GM10248 (cell line): ENCODE results near the gene EEF1AKMT1.

ENCODE experiments used
- CTCF ChIA-PET: fragments of 300-600 bp; sonication (Branson Sonifier 250); formaldehyde crosslinking; extraction: SDS; loops from one replicate; lab custom pipeline; 2021; ENCODE audit warnings: antibody characterized with exemption; lab: Yijun Ruan, JAX
- POLR2A ChIA-PET: fragments of 350-650 bp; sonication (Branson Sonifier 250); formaldehyde crosslinking; extraction: SDS; loops from one replicate; lab custom pipeline; 2020; ENCODE audit warnings: antibody characterized with exemption; lab: Yijun Ruan, JAX
- DNase-seq: peaks from one replicate; pipeline ENCODE4 v3.0.0; 2012; ENCODE audit errors: extremely low spot score
- TF ChIP-seq, protein P1 (sequence below): IDR thresholded peaks from 2 replicates; pipeline ENCODE4 v1.5.1; 2012; ENCODE audit warnings: mild to moderate bottlenecking, low read depth; ENCODE audit errors: extremely low read depth, missing control alignments, control extremely low read depth

EEF1AKMT1 gene

DNA sequence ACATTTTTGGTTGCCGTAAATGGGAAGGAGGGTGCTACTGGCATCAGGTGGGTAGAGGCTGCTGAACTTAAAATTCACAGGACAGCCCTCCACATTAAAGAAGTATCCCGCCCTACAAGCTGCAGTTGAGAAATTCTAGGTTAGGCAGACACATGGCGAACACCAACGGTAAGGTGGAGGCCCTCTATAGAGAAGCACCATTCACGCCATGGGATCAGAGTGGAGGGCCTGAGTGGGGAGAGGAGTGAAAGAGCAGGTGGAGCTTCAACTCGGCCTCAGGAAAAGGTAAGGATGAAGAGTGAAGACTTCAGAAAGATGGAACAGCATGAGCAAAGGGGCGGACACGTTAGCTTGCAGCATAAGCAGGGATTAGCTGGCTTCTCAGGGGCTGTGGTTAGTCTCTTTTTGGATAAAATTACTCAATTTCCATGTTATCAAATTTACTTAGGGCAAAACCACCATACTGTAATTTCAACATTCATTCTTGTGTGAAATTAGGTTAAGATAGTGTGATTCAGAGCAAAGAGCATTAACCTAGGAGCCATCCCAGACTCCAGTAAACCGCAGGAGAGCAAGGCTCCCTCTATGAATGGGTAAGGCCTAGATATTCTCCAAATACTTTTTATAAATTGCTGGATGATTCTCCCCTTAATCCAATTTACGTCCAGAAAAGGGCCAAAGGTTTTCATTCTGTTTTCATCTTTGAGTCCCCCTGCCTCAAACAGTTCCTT, 1.2 kb downstream of the EEF1AKMT1 start:
- CTCF ChIA-PET = interaction anchor here (1.1 to 2.9 kb wide), 5 partner anchors 10 to 61 kb away, joined by 3 to 10 read pairs (median 5); no protein-coding TSS in a partner anchor

GRCh38 chr13:20769834-20770233, 3.9 kb downstream of the EEF1AKMT1 start:
- DNase-seq = no peak
- ChIA-PET POLR2A (no interaction called here), CTCF (no interaction called here)
- TF ChIP-seq, protein P1, sequence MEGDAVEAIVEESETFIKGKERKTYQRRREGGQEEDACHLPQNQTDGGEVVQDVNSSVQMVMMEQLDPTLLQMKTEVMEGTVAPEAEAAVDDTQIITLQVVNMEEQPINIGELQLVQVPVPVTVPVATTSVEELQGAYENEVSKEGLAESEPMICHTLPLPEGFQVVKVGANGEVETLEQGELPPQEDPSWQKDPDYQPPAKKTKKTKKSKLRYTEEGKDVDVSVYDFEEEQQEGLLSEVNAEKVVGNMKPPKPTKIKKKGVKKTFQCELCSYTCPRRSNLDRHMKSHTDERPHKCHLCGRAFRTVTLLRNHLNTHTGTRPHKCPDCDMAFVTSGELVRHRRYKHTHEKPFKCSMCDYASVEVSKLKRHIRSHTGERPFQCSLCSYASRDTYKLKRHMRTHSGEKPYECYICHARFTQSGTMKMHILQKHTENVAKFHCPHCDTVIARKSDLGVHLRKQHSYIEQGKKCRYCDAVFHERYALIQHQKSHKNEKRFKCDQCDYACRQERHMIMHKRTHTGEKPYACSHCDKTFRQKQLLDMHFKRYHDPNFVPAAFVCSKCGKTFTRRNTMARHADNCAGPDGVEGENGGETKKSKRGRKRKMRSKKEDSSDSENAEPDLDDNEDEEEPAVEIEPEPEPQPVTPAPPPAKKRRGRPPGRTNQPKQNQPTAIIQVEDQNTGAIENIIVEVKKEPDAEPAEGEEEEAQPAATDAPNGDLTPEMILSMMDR = no peak

More for the DNA sequence above, 1.2 kb downstream of the EEF1AKMT1 start:
- DNase-seq = no peak
- TF ChIP-seq, protein P1 = no peak
- POLR2A ChIA-PET = no interaction called here

- TF ChIP-seq, protein P1 = no peak
- ChIA-PET POLR2A (no interaction called here), CTCF (interaction anchor here (0.8 to 1.9 kb wide), 2 partner anchors 10 to 47 kb away, joined by 3 to 5 read pairs; no protein-coding TSS in a partner anchor)
- DNase-seq = no peak
Observed at GRCh38 chr13:20769091-20769490, 4.7 kb downstream of the EEF1AKMT1 start.

- DNase-seq = no peak
- ChIA-PET CTCF (interaction anchor here (1.8 to 2.2 kb wide), 3 partner anchors 11 to 271 kb away, joined by 4 to 5 read pairs (median 5); no protein-coding TSS in a partner anchor), POLR2A (interaction anchor here (0.7 kb wide), 1 partner anchor 480 kb away, joined by 5 read pairs; no protein-coding TSS in a partner anchor)
- TF ChIP-seq, protein P1 = no peak
Observed at GRCh38 chr13:20767309-20767943, 6.3 kb downstream of the EEF1AKMT1 start.

- no peak for DNase-seq
- TF ChIP-seq, protein P1 = no peak
- ChIA-PET CTCF (no interaction called here), POLR2A (no interaction called here)
Observed at GRCh38 chr13:20760872-20761271, 12.9 kb downstream of the EEF1AKMT1 start.

- DNase-seq = no peak
- CTCF ChIA-PET = no interaction called here
Observed at GRCh38 chr13:20754009-20754408, 19.8 kb downstream of the EEF1AKMT1 start.

More at GRCh38 chr13:20754009-20754408, 19.8 kb downstream of the EEF1AKMT1 start:
- POLR2A ChIA-PET = no interaction called here
- TF ChIP-seq, protein P1 = no peak
